Measurements from ENCODE around the gene ZDHHC5. TPM values are rescaled to one million over a fixed set of nuclear protein-coding genes. Genes with fewer than 3 reads are reported as not detected.

Gene ZDHHC5
- total RNA-seq, 2 experiments from 2014 or later, result 77.8 to 82.4 TPM

DNA sequence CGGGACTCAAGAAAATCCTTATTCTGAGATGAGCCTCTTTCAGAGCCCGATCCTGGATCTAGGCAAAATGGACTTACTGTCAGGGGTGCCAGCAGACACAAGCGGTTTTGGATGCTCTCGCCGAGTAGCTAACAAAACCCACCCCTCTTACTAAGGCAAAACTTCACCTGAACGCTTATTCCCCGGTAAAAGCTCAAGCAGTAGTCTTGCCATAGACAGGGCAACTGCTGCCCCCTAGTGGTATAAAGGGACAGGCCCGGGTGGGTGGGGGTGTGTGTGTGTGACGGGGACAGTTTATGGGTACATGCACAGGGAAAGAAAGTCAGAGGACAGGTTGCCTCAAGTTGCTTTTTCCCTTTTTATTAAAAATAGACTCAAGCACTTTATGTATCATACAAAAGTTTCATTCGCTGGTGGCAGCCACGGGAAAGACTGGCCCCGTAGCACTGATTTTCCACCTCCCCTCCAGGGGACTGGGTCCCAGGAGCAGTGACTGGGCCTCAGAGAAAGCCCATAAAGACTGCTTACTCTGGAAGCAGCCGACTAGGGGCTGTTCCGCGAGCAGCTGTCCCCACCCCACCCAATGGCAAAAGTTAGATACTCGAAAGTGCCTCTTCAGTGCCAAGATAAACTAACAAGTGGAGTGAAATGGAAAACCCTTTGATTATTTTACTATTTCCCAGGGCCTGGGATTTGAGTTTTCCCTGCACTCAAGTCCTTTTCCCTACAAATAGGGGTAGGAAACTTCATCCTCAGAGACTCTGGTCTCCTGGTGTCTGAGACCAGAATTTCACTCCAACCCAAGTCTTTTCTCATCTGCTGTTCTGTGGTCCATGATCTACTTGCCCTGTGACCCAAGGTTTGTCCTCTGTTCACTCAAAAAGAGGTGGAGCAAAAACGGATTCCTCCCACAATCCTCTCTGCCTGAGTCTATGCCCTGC lies 22.9 kb upstream of the ZDHHC5 start:
- Mint-ChIP-seq H3K9me3 (ENCODE audit: insufficient read depth) (no peaks in the 10 kb centered on the region), H3K4me3 (no peak overlapping the region), H3K36me3 (ENCODE audit: low read depth) (no peaks in the 10 kb centered on the region), H3K27ac (no peak overlapping the region), H3K4me1 (ENCODE audit: low read depth) (peaks cover 51% of the 10 kb centered on the region), H3K27me3 (ENCODE audit: low read depth) (peaks cover 53% of the 10 kb centered on the region)
- ChIA-PET POLR2A (interaction anchor here (0.6 to 1.0 kb wide), 4 partner anchors 67 to 128 kb away, joined by 3 to 5 read pairs (median 4); partner anchors contain the start of genes MED19, SELENOH, TMX2 and UBE2L6), CTCF (interaction anchor here (0.6 to 16.2 kb wide), 42 partner anchors 9 to 919 kb away, joined by 3 to 421 read pairs (median 5); partner anchors contain the start of genes CLP1, RTN4RL2, SELENOH and TIMM10)
- ATAC-seq (peak; percentile 86), DNase-seq (peak; percentile 91)

DNA sequence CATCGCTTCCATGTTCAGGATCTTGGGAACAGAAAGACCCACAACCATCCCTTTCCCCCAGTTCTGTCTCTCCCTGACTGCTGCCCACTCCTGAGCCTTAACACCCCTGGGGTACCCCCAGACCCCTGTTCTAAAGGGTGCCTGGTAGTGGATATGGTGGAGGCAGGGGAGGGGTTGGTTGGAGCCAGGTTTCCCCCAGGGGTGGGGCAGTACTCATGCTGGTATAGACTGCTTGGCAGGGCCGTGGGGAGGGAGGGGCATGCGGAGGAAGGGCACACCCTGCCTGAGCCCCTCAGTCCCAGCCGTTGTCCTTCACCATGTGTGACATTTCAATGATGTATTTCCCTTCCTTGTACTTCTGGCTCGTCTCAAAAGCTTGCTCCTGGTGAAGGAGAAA lies 22.2 kb upstream of the ZDHHC5 start:
- Mint-ChIP-seq H3K4me1 (ENCODE audit: low read depth) (peaks cover 53% of the 10 kb centered on the region), H3K4me3 (no peak overlapping the region), H3K36me3 (ENCODE audit: low read depth) (no peaks in the 10 kb centered on the region), H3K27me3 (ENCODE audit: low read depth) (peaks cover 54% of the 10 kb centered on the region), H3K27ac (no peak overlapping the region), H3K9me3 (ENCODE audit: insufficient read depth) (no peaks in the 10 kb centered on the region)
- ATAC-seq, result no peak
- CTCF ChIA-PET, result interaction anchor here (1.2 to 16.2 kb wide), 9 partner anchors 9 to 188 kb away, joined by 3 to 421 read pairs (median 9); partner anchors contain the start of gene UBE2L6
- POLR2A ChIA-PET, result no interaction called here
- DNase-seq, result no peak

DNA sequence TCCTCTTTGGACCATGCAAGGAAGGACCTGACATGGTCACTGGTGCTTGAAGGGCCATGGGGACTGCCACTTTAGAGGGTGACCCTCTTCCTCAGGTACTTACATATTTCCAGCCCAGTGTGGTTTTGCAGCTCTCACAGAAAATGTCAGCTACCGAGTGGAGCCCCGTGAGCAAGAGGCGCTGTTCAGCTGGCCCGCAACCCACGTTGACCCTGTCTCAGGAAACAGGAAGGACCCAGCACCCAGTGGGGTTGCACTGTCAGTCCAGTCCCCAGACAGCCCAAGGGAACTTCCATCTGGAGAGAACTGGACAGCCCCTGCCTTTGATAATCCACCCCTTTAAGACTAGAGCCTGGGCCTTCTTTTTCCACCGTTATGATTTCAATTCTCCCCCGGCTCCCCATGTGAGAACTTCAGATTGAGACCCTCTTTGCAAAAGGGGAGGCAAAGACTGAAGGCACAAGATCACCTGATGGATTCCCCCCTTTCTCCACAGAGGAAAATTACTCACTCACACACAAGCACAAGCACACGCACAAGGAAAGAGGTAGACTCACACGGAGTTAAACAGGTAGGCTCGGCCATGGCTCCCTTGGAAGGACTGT lies 21.6 kb upstream of the ZDHHC5 start:
- DNase-seq (no peak), ATAC-seq (no peak)
- no peak overlapping the region for H3K27ac Mint-ChIP-seq
- no peaks in the 10 kb centered on the region for H3K36me3 Mint-ChIP-seq (ENCODE audit: low read depth)
- ChIA-PET POLR2A (interaction anchor here (0.9 to 1.3 kb wide), 2 partner anchors 79 to 321 kb away, joined by 3 to 5 read pairs; partner anchors contain the start of genes TNKS1BP1 and UBE2L6), CTCF (interaction anchor here (0.8 to 16.2 kb wide), 6 partner anchors 9 to 189 kb away, joined by 3 to 421 read pairs (median 4); partner anchors contain the start of gene UBE2L6)
- no peak overlapping the region for H3K4me3 Mint-ChIP-seq
- no peaks in the 10 kb centered on the region for H3K9me3 Mint-ChIP-seq (ENCODE audit: insufficient read depth)
- H3K27me3 Mint-ChIP-seq (ENCODE audit: low read depth), result peaks cover 52% of the 10 kb centered on the region
- peaks cover 52% of the 10 kb centered on the region for H3K4me1 Mint-ChIP-seq (ENCODE audit: low read depth)

DNA sequence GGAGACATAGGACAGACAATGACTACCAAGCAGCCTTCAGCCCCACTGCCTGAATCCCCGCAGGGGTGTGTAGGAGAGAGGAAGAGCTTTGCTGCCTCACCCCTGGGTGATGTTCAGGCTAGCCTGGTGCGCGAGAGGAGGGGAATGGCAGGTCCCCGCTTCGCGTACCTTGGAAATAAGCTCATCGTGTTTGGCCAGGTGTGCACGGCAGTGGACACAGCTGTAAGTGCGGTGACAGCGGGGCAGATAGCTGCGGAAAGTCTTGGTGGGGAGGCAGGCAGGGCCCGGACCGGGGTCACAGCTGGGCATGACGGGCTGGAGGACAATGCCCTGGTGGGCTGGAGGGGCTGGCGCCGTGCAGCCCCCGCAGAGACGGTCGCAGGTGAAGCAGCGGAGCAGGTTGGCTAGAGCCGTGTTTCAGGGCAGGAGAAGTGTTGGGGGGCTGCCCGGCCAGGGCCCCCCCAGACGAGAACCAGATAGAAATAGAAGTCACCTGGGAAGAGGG lies 21.1 kb upstream of the ZDHHC5 start:
- H3K27ac Mint-ChIP-seq, result no peak overlapping the region
- ATAC-seq (no peak), DNase-seq (no peak)
- ChIA-PET CTCF (interaction anchor here (0.8 to 16.2 kb wide), 7 partner anchors 10 to 189 kb away, joined by 3 to 421 read pairs (median 5); partner anchors contain the start of gene UBE2L6), POLR2A (interaction anchor here (0.9 to 1.3 kb wide), 2 partner anchors 79 to 322 kb away, joined by 3 to 5 read pairs; partner anchors contain the start of genes TNKS1BP1 and UBE2L6)
- H3K36me3 Mint-ChIP-seq (ENCODE audit: low read depth), result no peaks in the 10 kb centered on the region
- no peak overlapping the region for H3K4me3 Mint-ChIP-seq
- no peaks in the 10 kb centered on the region for H3K9me3 Mint-ChIP-seq (ENCODE audit: insufficient read depth)
- peaks cover 52% of the 10 kb centered on the region for H3K27me3 Mint-ChIP-seq (ENCODE audit: low read depth)
- H3K4me1 Mint-ChIP-seq (ENCODE audit: low read depth), result peaks cover 50% of the 10 kb centered on the region

DNA sequence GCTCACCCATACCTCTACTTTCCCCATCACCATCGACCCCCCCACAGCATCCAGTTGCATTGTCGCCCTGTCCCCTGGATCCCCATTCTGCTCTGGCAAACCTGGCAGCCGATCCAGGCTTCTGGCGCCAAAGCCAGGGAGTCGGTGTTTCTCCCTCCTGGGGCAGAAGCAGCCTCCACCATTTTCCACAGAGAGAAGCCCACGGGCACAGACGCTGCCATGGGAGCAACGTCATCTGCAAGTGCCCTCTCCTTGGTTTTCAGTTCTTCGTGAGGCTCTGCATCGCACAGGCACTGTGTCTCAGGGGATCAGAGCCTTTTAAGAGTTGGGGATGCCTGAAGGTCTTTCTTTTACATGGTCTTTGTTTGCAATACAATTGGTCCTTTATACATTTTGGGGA lies 20.5 kb upstream of the ZDHHC5 start:
- Mint-ChIP-seq H3K36me3 (ENCODE audit: low read depth) (no peaks in the 10 kb centered on the region), H3K4me3 (no peak overlapping the region), H3K9me3 (ENCODE audit: insufficient read depth) (no peaks in the 10 kb centered on the region), H3K4me1 (ENCODE audit: low read depth) (peaks cover 52% of the 10 kb centered on the region), H3K27ac (no peak overlapping the region), H3K27me3 (ENCODE audit: low read depth) (peaks cover 52% of the 10 kb centered on the region)
- POLR2A ChIA-PET, result interaction anchor here (1.3 to 1.9 kb wide), 2 partner anchors 80 to 322 kb away, joined by 5 to 8 read pairs; partner anchors contain the start of genes TNKS1BP1 and UBE2L6
- no peak for ATAC-seq
- CTCF ChIA-PET, result interaction anchor here (1.1 to 16.2 kb wide), 5 partner anchors 10 to 190 kb away, joined by 3 to 421 read pairs (median 6); partner anchors contain the start of gene UBE2L6
- no peak for DNase-seq

DNA sequence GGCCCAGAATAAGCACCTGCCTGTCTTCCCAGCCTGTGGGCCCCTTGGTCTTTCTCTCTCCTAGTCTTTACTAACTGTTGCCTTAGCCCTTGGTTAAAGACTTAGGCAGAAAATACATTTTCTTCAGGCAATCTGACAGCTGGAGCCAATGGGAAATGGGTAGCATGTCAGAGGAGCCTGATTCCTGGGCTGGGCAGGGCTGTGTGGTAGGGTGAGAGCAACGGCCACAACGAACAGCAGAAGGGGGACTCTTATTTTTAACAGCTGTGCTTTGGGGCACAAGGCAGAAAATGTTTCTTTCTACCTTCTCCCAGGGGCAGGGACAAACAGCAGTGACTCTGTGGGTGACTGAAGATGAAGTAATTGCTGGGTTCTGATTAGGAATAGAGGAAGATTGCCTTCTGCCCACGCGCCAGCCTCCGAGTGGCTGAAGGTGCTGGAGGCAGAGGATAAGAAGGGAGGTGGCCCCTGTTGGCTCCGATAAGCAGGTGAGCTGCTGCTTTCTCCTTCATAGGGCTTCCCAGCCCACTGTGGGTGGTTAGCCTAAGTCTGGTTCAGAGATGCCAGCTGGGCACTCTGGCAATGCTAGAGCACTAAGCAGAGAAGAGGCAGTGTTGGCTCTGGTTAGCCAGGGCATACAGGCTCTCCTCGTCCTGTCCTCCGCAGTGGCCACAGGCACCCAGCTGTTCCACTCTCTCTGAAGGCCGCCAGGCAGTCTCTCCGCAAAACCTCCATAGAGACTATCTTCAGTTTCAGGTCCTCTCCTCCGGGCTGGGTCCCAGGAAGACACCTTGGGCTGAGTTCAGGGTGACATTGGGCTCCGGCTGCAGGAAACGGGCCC lies 19.7 kb upstream of the ZDHHC5 start:
- Mint-ChIP-seq H3K36me3 (ENCODE audit: low read depth) (no peaks in the 10 kb centered on the region), H3K9me3 (ENCODE audit: insufficient read depth) (no peaks in the 10 kb centered on the region), H3K27me3 (ENCODE audit: low read depth) (peaks cover 48% of the 10 kb centered on the region), H3K4me1 (ENCODE audit: low read depth) (peaks cover 58% of the 10 kb centered on the region), H3K27ac (no peak overlapping the region), H3K4me3 (peak overlapping the region; percentile 71)
- POLR2A ChIA-PET, result interaction anchor here (0.6 to 1.9 kb wide), 3 partner anchors 9 to 977 kb away, joined by 3 to 8 read pairs (median 5); partner anchors contain the start of gene UBE2L6
- no peak for ATAC-seq
- CTCF ChIA-PET, result interaction anchor here (1.0 to 16.2 kb wide), 6 partner anchors 8 to 190 kb away, joined by 3 to 421 read pairs (median 11); partner anchors contain the start of gene UBE2L6
- no peak for DNase-seq

DNA sequence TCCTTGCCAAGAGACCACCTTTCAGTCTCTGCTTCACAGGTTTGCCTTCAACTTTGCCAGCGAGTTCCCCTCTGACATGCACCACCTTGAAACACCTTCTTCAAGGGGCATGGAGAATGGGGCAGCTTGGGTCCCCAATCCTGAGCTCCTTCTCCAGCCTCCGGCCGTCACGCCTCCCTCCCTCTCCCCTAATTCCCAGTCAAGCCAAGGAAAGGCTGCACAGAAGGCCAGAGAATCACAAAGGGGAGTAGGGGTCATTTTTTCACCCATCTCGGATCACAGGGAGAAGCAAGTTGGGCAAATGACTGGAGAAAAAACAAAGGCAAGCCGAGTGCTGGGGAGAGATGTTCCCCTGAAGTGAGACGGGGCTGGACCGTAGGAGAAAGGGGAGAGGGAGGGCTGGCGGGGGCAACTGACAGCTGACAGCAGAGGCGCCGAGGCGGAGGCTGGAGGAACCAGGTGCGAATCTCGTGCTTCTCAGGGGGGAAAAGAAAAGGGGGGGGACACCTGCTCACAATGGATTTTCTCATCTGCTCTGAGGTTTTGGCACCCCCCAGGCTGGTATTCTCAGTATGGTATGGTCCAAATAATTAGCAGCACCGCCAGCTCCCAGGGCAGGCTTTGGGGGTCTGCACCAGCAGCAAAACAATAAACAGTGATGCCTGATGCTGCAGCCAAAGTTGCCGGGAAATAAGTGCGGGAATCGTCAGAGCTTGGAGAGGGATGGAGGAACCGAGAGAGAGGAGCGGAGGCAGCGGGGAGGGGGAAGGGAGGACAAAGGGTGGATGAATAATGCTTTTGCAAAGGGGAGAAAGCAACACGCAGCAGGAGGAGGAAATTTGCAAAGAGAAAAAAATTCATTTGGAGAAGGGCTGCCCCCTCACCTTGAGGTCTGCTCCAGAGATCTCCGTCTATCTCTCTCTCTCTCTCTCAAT lies 18.8 kb upstream of the ZDHHC5 start:
- peak overlapping the region; percentile 71 for H3K4me3 Mint-ChIP-seq
- H3K36me3 Mint-ChIP-seq (ENCODE audit: low read depth), result no peaks in the 10 kb centered on the region
- H3K4me1 Mint-ChIP-seq (ENCODE audit: low read depth), result peaks cover 61% of the 10 kb centered on the region
- DNase-seq (no peak), ATAC-seq (no peak)
- H3K27me3 Mint-ChIP-seq (ENCODE audit: low read depth), result peaks cover 42% of the 10 kb centered on the region
- peak overlapping the region; percentile 71 for H3K27ac Mint-ChIP-seq
- ChIA-PET POLR2A (interaction anchor here (0.6 to 1.9 kb wide), 3 partner anchors 9 to 976 kb away, joined by 3 to 8 read pairs (median 5); partner anchors contain the start of gene UBE2L6), CTCF (interaction anchor here (1.0 to 16.2 kb wide), 6 partner anchors 9 to 191 kb away, joined by 3 to 421 read pairs (median 11); partner anchors contain the start of gene UBE2L6)
- no peaks in the 10 kb centered on the region for H3K9me3 Mint-ChIP-seq (ENCODE audit: insufficient read depth)

DNA sequence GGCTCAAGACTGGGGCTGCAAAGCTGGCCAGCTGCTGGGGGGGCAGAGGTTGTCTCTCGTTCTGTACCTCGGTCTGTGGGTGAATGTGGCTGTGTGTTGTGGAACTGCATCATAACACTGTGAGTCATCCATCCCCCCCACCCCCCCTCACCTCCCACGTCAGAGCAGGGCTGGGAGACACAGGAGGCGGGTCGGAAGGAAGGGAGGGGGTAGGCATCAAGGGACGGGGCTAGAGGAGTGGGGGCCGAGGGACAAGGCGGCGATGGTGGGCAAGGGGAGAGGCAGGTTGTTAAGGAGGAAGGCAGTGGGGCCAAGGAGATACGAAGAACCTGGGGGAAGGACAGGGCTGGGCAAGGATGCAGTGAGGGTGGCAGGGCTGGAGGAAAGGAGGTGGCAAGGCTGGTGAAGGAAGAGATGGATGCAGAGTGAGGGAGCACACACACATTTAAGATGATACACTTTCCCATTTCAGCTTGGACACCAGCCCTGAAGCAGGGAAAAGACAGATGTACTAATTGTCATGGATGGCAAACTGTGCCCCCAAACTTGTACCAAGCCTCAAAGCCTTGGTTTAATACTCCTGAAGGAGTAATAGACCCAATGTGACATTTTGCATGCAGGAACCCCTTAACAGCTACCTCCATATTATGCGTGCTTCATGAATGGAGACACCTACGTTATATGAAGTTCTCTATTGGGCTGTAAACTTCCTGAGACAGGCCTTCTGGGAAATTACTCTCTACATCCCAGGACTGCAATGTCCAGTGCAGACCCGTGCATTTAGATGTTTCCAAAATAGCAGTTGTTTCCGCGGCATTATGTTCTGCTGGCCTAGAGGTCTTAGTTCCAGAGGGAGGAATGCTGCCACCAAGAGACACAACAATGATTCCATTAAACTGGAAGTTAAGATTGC lies 17.8 kb upstream of the ZDHHC5 start, which contains the start of gene YPEL4:
Gene YPEL4, minus strand, starts transcription at position 87 of the 913 bp plus-strand sequence. CDS start 2,805 bp downstream, outside the sequence.
- ATAC-seq (peak; percentile 76), DNase-seq (peak; percentile 77)
- Mint-ChIP-seq H3K4me1 (ENCODE audit: low read depth) (peaks cover 61% of the 10 kb centered on the region), H3K36me3 (ENCODE audit: low read depth) (no peaks in the 10 kb centered on the region), H3K27ac (peak within 1 kb of the TSS; percentile 71), H3K27me3 (ENCODE audit: low read depth) (peaks cover 42% of the 10 kb centered on the region), H3K9me3 (ENCODE audit: insufficient read depth) (no peaks in the 10 kb centered on the region), H3K4me3 (peak within 1 kb of the TSS; percentile 71)
- POLR2A ChIA-PET, result no interaction called here
- CTCF ChIA-PET, result interaction anchor here (2.2 to 16.2 kb wide), 3 partner anchors 10 to 157 kb away, joined by 10 to 421 read pairs (median 12); partner anchors contain the start of gene UBE2L6

DNA sequence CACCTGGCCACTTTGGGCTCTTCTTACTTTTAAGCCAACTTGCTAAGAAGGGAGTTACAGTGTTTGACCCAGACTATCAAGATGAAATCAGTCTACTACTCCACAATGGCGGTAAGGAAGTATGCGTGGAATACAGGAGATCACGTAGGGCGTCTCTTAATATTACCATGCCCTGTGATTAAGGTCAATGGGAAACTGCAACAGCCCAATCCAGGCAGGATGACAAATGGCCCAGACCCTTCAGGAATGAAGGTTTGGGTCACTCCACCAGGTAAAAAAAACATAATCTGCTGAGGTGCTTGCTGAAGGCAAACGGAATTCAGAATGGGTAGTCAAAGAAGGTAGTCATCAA lies 17.2 kb upstream of the ZDHHC5 start:
- H3K36me3 Mint-ChIP-seq (ENCODE audit: low read depth), result no peaks in the 10 kb centered on the region
- H3K27me3 Mint-ChIP-seq (ENCODE audit: low read depth), result peaks cover 39% of the 10 kb centered on the region
- peaks cover 60% of the 10 kb centered on the region for H3K4me1 Mint-ChIP-seq (ENCODE audit: low read depth)
- no peak overlapping the region for H3K4me3 Mint-ChIP-seq
- no peak overlapping the region for H3K27ac Mint-ChIP-seq
- DNase-seq, result no peak
- H3K9me3 Mint-ChIP-seq (ENCODE audit: insufficient read depth), result no peaks in the 10 kb centered on the region
- POLR2A ChIA-PET, result interaction anchor here (2.0 kb wide), 1 partner anchor 16 kb away, joined by 4 read pairs; no protein-coding TSS in a partner anchor
- no peak for ATAC-seq
- CTCF ChIA-PET, result interaction anchor here (2.4 kb wide), 1 partner anchor 10 kb away, joined by 12 read pairs; no protein-coding TSS in a partner anchor

All from activated CD8-positive, alpha-beta T cell treated with anti-CD3 and anti-CD28 coated beads, Interleukin-2, amount 10 ng/mL, durations not matched to agents 7 days and 5 days (primary cell).